Activated CD8-positive, alpha-beta T cell treated with anti-CD3 and anti-CD28 coated beads for 36 hours (primary cell): ENCODE results near the gene GET4. TPM values are rescaled to one million over a fixed set of nuclear protein-coding genes. Genes with fewer than 3 reads are reported as not detected.
A peak's percentile ranks its signal among the peaks of the same experiment; 100 is the strongest.

Experiments used
- ATAC-seq: fragments of 200-7000 bp; cut with Tn5 transposase; one replicate; pipeline ENCODE4 v1.10.0; 2021; ENCODE audit warnings: mild to moderate bottlenecking, moderate library complexity
- CTCF ChIA-PET: fragments of 350-600 bp; sonication (Branson Sonifier 250); formaldehyde crosslinking; loops from one replicate; lab custom pipeline; 2021; ENCODE audit warnings: antibody characterized with exemption; lab: Charles Lee
- POLR2A ChIA-PET: fragments of 350-600 bp; sonication (Branson Sonifier 250); formaldehyde crosslinking; loops from one replicate; lab custom pipeline; 2021; ENCODE audit warnings: antibody characterized with exemption; lab: Charles Lee
- DNase-seq: peaks from one replicate; pipeline ENCODE4 v3.0.0-alpha.2; 2020
- H3K27ac Mint-ChIP-seq: one replicate; pipeline ENCODE4 v1.8.0; 2021; ENCODE audit warnings: mild to moderate bottlenecking, mixed read lengths
- H3K27me3 Mint-ChIP-seq: one replicate; pipeline ENCODE4 v1.8.0; 2021; ENCODE audit warnings: mixed read lengths
- H3K36me3 Mint-ChIP-seq: one replicate; pipeline ENCODE4 v1.8.0; 2021; ENCODE audit warnings: low read depth, mixed read lengths
- H3K4me1 Mint-ChIP-seq: one replicate; pipeline ENCODE4 v1.8.0; 2021; ENCODE audit warnings: low read depth, mixed read lengths
- H3K4me3 Mint-ChIP-seq: one replicate; pipeline ENCODE4 v1.8.0; 2021; ENCODE audit warnings: mild to moderate bottlenecking, moderate library complexity, mixed read lengths
- H3K9me3 Mint-ChIP-seq: one replicate; pipeline ENCODE4 v1.8.0; 2021; ENCODE audit warnings: mixed read lengths
- intact Hi-C: fragments of 100-400 bp; cut with micrococcal nuclease; formaldehyde crosslinking; loops from one replicate; pipeline ENCODE4 v1.10.0; 2022
- total RNA-seq, 2 experiments: library from RNA; stranded (reverse); gene quantifications; one replicate each; pipeline ENCODE4 v1.2.3, GENCODE V29; 2021
- TF ChIP-seq, protein P1 (sequence below): fragments of 200-600 bp; IDR thresholded peaks from one replicate; pipeline ENCODE4 v1.8.0; 2022; ENCODE audit warnings: antibody characterized with exemption, mild to moderate bottlenecking

GET4 gene
- total RNA-seq, 2 experiments from 2014 or later, result 20.6 to 31.9 TPM

DNA sequence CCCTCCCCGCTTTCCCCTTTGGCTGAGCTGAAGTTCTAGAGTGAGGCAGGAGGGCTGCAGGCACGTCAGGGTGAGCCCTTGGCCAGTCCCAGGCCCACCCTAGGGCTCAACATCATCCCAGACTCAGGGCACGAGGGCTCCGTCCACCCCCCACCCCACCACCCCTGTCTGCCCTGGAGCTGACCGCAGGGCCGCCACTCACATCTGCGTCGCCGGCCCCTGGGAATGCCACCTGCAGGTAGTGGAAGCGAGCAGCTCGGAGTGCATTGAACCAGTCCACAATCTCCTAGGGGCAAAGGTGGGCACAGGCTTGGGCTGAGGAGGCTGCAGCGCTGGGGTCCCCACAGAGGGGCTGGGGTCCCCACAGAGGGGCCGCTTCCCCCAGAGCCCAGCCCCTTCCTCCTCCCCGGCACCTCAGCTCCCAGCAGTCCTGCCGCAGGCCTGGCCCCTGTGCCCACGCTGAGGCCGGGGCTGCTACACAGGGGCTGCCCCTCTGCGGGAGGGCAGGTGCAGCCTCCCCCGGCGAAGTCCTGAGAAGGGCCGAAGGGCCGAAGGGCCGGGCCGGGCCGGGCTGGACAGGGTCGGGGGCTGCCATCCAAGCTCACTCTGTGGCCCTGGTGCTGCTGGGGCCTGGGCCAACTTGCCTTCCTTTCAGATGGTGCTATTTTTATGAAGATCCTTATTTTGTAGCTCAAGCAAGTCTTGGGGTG is 24.1 kb downstream of the GET4 start:
- TF ChIP-seq, protein P1, sequence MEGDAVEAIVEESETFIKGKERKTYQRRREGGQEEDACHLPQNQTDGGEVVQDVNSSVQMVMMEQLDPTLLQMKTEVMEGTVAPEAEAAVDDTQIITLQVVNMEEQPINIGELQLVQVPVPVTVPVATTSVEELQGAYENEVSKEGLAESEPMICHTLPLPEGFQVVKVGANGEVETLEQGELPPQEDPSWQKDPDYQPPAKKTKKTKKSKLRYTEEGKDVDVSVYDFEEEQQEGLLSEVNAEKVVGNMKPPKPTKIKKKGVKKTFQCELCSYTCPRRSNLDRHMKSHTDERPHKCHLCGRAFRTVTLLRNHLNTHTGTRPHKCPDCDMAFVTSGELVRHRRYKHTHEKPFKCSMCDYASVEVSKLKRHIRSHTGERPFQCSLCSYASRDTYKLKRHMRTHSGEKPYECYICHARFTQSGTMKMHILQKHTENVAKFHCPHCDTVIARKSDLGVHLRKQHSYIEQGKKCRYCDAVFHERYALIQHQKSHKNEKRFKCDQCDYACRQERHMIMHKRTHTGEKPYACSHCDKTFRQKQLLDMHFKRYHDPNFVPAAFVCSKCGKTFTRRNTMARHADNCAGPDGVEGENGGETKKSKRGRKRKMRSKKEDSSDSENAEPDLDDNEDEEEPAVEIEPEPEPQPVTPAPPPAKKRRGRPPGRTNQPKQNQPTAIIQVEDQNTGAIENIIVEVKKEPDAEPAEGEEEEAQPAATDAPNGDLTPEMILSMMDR, result no peak
- H3K36me3 Mint-ChIP-seq, result peaks cover 29% of the 10 kb centered on the region
- no peaks in the 10 kb centered on the region for H3K27me3 Mint-ChIP-seq
- ATAC-seq (no peak), DNase-seq (no peak)
- no peak overlapping the region for H3K4me3 Mint-ChIP-seq
- H3K27ac Mint-ChIP-seq, result no peak overlapping the region
- CTCF ChIA-PET, result interaction anchor here (1.8 kb wide), 1 partner anchor 8 kb away, joined by 7 read pairs; no protein-coding TSS in a partner anchor
- POLR2A ChIA-PET, result interaction anchor here (1.5 kb wide), 1 partner anchor 67 kb away, joined by 5 read pairs; no protein-coding TSS in a partner anchor
- intact Hi-C loops, result no loop called here
- no peaks in the 10 kb centered on the region for H3K9me3 Mint-ChIP-seq
- H3K4me1 Mint-ChIP-seq, result no peaks in the 10 kb centered on the region

DNA sequence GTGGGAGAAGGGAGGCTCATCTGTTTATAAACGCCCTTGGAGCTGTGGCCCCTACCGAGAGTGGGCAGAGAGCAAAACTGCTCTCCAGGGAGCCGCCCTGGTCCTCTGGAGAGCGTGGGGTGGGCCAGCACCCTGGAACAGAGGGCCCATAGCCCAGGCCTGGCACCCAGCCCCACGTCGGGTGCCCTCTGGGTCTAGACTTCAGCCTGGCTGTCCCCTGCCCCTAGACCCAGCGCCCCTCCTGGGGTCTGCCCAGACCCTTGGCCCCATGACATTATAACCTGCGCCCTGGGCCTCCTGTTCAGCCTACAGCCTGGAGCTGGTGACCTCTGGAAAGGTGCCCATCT is 24.7 kb downstream of the GET4 start:
- peaks cover 23% of the 10 kb centered on the region for H3K36me3 Mint-ChIP-seq
- DNase-seq (no peak), ATAC-seq (peak; percentile 10)
- CTCF ChIA-PET, result no interaction called here
- no peak overlapping the region for H3K27ac Mint-ChIP-seq
- no peaks in the 10 kb centered on the region for H3K9me3 Mint-ChIP-seq
- POLR2A ChIA-PET, result interaction anchor here (1.5 kb wide), 1 partner anchor 66 kb away, joined by 5 read pairs; no protein-coding TSS in a partner anchor
- TF ChIP-seq, protein P1, result no peak
- no peaks in the 10 kb centered on the region for H3K27me3 Mint-ChIP-seq
- H3K4me3 Mint-ChIP-seq, result no peak overlapping the region
- no peaks in the 10 kb centered on the region for H3K4me1 Mint-ChIP-seq
- intact Hi-C loops, result no loop called here

DNA sequence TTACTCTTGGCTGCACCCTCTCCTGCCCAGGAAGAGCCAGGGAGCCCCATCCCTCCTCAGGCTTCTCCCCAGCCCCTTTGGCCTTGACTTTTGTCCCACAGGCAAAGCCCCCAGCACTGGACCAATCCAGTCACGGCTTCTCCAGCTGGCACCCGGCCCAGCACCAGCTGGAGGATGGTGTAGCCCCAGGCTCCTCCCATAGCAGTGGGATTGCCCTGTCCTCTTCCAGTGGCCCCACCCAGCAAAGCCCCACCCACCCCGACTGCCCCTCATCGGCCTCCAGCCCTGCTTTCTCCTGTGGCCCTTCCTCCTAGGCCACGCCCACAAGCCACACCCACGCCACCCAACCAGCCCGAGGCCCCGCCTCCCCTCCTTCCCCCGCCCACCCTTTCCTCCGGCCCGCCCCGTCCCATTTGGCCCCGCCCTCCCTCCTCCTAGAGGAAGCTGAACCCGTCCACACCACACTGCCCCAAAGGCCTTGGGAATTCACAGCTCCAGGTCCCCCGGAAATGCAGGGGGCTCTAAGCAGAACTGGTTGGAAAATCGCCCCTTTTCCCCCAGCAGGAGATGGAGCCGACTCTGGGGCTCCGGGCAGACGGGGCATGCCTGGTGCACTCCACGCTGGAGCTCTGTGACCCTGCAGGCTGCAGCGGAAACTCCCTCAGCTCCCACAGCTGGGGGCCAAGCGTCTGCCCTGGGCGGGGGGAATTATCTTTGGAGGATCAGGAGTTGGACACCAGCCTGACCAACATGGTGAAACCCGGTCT is 25.2 kb downstream of the GET4 start:
- Mint-ChIP-seq H3K36me3 (peaks cover 19% of the 10 kb centered on the region), H3K4me1 (no peaks in the 10 kb centered on the region), H3K4me3 (no peak overlapping the region), H3K9me3 (no peaks in the 10 kb centered on the region), H3K27ac (no peak overlapping the region), H3K27me3 (no peaks in the 10 kb centered on the region)
- ATAC-seq (peak; percentile 77), DNase-seq (peak; percentile 81)
- intact Hi-C loops, result no loop called here
- POLR2A ChIA-PET, result interaction anchor here (1.5 kb wide), 1 partner anchor 66 kb away, joined by 5 read pairs; no protein-coding TSS in a partner anchor
- CTCF ChIA-PET, result no interaction called here
- TF ChIP-seq, protein P1, result no peak

DNA sequence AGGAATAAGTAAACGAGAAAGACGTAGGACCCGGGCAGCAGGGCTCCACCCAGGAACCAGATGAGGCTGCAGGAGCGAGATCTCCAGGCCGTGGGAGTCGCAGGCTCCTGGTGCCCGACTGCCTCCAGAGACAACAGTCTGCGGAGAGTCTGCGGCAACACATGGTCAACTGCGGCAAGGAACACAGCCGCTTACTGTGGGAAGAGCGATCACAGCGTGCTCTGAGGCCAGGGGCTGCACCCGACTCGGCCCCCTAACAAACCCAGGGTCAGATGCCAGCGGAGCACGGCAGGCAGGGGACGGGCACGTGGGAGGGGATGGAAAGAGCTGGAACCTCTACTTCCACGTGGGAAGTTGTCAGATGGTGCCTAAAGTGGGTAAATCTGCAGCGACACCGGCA is 26.6 kb downstream of the GET4 start:
- H3K27ac Mint-ChIP-seq, result no peak overlapping the region
- intact Hi-C loops, result no loop called here
- ATAC-seq (no peak), DNase-seq (no peak)
- no peaks in the 10 kb centered on the region for H3K9me3 Mint-ChIP-seq
- no peak overlapping the region for H3K4me3 Mint-ChIP-seq
- CTCF ChIA-PET, result no interaction called here
- POLR2A ChIA-PET, result no interaction called here
- H3K27me3 Mint-ChIP-seq, result no peaks in the 10 kb centered on the region
- TF ChIP-seq, protein P1, result no peak
- H3K4me1 Mint-ChIP-seq, result no peaks in the 10 kb centered on the region
- H3K36me3 Mint-ChIP-seq, result peaks cover 16% of the 10 kb centered on the region
